Measurements from ENCODE around the gene CNN2. TPM values are rescaled to one million over a fixed set of nuclear protein-coding genes. Genes with fewer than 3 reads are reported as not detected.

The CNN2 gene
- total RNA-seq, 1 experiment from 2014 or later = 87.2 TPM

GRCh38 chr19:1066251-1066747, 39.9 kb downstream of the CNN2 start:
- Histone ChIP-seq H3K27me3 (peaks cover 22% of the 10 kb centered on the region; the same call in 1 of the 2 replicates), H3K36me3 (no peaks in the 10 kb centered on the region), H3K4me1 (peaks cover 12% of the 10 kb centered on the region; the same call in 1 of the 2 replicates), H3K27ac (no peak overlapping the region), H3K9me3 (replicated peaks) (0 out of 2 replicates have a peak, but pooled peaks cover 3% of the 10 kb centered on the region), H3K4me3 (peak overlapping the region; percentile 49; the same call in 1 of the 2 replicates)
- DNase-seq = peak in 1 of 2 experiments; percentile 39

GRCh38 chr19:1066748-1067340, 40.4 kb downstream of the CNN2 start, which contains the start of gene ARHGAP45:
Gene ARHGAP45, plus strand, starts transcription at chr19:1067167. Its CDS starts 239 bp downstream, at chr19:1067406.
- peaks cover 24% of the 10 kb centered on the region; the same call in 1 of the 2 replicates for H3K27me3 ChIP-seq
- 0 out of 2 replicates have a peak, but pooled peaks cover 3% of the 10 kb centered on the region for H3K9me3 ChIP-seq (replicated peaks)
- no peaks in the 10 kb centered on the region for H3K36me3 ChIP-seq
- H3K4me3 ChIP-seq = peak within 1 kb of the TSS; percentile 49
- H3K4me1 ChIP-seq = peaks cover 12% of the 10 kb centered on the region; the same call in 1 of the 2 replicates
- no peak for DNase-seq
- H3K27ac ChIP-seq = no peak within 1 kb of the TSS

GRCh38 chr19:1067341-1067957, 41.0 kb downstream of the CNN2 start:
- H3K27me3 ChIP-seq = peaks cover 30% of the 10 kb centered on the region; the same call in 1 of the 2 replicates
- H3K9me3 ChIP-seq (replicated peaks) = 0 out of 2 replicates have a peak, but pooled peaks cover under 1% of the 10 kb centered on the region
- H3K4me3 ChIP-seq = peak overlapping the region; percentile 49

DNA sequence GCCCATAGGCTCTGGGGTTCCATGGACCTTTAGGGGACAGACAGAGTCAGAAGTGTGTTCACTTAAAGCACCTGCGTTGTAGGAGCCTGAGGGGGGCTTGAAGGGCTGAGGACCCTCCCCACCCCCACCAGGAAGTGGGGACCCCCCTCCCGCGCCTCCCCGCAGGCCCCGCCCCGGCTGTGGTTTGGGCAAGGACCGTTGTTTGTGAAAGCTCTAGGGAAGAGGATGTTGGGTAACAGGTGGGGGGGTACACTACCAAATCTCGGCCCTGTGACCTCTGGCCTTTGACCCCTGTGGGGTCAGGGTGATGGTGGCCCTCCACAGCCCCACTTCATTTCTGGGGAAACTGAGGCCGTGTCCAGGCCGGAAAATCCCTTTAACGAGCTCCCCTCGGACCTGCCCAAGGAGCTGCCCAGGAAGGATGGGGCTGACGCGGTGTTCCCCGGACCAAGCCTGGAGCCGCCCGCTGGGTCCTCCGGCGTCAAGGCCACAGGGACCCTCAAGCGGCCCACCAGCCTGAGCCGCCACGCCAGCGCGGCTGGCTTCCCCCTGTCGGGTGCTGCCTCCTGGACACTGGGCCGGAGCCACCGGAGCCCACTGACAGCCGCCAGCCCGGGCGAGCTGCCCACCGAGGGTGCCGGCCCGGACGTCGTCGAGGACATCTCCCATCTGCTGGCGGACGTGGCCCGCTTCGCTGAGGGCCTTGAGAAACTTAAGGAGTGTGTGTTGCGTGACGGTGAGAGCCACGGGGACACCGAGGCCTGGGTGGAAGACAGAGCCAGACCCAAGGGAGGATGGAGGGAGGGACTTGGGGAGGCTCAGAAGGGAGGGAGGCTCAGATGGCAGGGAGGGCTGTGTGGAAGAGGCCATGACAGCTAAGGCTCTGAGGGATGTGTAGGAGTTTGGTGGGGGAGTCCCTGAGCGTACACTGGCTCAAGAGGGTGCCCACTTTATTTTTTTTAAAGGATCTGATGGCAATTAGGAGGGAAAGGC, 41.9 kb downstream of the CNN2 start:
- H3K27ac ChIP-seq = no peak overlapping the region
- DNase-seq = no peak
- no peak overlapping the region for H3K4me3 ChIP-seq
- H3K36me3 ChIP-seq = no peaks in the 10 kb centered on the region
- peaks cover 12% of the 10 kb centered on the region; the same call in 1 of the 2 replicates for H3K4me1 ChIP-seq
- H3K9me3 ChIP-seq (replicated peaks) = no peaks in the 10 kb centered on the region
- peaks cover 34% of the 10 kb centered on the region; the same call in 1 of the 2 replicates for H3K27me3 ChIP-seq

More at GRCh38 chr19:1067341-1067957, 41.0 kb downstream of the CNN2 start:
- Histone ChIP-seq H3K27ac (no peak overlapping the region), H3K4me1 (peaks cover 12% of the 10 kb centered on the region; the same call in 1 of the 2 replicates), H3K36me3 (no peaks in the 10 kb centered on the region)
- DNase-seq = no peak

DNA sequence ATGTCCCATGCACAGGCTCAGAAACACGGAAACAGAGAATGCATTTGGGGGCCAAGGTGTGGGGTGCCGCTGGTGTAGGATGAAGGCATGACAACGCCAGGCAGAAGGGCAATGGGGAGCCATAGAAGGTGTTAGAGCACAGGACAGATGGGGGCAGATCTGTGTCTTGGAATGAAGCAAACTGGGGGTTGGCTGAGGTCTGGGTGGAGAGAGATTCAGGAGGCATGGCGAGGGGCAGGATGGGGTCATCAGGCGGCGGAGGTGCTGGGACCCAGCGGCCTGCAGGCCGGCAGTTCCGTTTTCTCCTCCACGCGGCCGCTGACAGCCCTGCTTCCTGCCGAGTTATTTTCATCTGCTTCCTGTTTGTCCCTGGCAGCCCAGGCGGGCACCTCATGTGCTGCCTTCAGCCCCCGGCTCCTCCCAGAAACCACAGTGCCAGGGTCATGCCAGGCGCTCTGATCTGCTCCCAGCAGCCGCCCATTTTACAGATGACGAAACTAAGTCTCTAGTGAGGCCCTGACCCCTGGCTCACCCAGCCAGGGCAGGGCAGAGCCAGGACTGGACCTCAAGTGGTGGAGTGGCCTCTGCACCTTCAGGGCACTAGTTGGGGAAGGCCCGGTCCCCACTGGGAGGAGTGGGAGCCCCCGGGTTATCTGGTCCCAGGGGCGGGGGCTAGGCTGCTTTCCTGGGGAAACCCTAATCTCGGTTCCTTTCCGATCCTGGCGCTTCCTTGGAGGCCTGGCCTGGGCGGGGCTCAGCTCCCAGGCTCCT, 42.8 kb downstream of the CNN2 start:
- DNase-seq = no peak
- H3K4me3 ChIP-seq = no peak overlapping the region
- H3K27ac ChIP-seq = no peak overlapping the region
- H3K9me3 ChIP-seq (replicated peaks) = no peaks in the 10 kb centered on the region
- H3K4me1 ChIP-seq = peaks cover 13% of the 10 kb centered on the region; the same call in 1 of the 2 replicates
- H3K27me3 ChIP-seq = peaks cover 34% of the 10 kb centered on the region; the same call in 1 of the 2 replicates
- no peaks in the 10 kb centered on the region for H3K36me3 ChIP-seq

DNA sequence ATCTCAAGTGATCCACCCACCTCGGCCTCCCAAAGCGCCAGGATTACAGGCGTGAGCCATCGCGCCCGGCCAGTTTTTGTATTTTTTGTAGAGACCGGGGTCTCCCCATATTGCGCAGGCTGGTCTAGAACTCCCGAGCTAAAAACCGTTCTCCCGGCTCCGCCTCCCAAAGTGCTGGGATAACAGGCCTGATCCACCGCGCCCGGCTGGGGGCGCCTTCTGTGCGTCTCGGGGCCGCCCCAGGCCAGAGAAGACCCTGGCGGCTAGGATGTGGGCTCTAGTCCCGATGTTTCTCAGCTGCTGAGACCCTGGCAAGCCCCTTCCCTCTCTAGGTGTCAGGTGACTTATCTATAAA, 44.1 kb downstream of the CNN2 start:
- Histone ChIP-seq H3K4me1 (peaks cover 15% of the 10 kb centered on the region; the same call in 1 of the 2 replicates), H3K36me3 (no peaks in the 10 kb centered on the region), H3K27me3 (peaks cover 34% of the 10 kb centered on the region; the same call in 1 of the 2 replicates), H3K27ac (no peak overlapping the region), H3K4me3 (no peak overlapping the region), H3K9me3 (replicated peaks) (no peaks in the 10 kb centered on the region)
- no peak for DNase-seq

DNA sequence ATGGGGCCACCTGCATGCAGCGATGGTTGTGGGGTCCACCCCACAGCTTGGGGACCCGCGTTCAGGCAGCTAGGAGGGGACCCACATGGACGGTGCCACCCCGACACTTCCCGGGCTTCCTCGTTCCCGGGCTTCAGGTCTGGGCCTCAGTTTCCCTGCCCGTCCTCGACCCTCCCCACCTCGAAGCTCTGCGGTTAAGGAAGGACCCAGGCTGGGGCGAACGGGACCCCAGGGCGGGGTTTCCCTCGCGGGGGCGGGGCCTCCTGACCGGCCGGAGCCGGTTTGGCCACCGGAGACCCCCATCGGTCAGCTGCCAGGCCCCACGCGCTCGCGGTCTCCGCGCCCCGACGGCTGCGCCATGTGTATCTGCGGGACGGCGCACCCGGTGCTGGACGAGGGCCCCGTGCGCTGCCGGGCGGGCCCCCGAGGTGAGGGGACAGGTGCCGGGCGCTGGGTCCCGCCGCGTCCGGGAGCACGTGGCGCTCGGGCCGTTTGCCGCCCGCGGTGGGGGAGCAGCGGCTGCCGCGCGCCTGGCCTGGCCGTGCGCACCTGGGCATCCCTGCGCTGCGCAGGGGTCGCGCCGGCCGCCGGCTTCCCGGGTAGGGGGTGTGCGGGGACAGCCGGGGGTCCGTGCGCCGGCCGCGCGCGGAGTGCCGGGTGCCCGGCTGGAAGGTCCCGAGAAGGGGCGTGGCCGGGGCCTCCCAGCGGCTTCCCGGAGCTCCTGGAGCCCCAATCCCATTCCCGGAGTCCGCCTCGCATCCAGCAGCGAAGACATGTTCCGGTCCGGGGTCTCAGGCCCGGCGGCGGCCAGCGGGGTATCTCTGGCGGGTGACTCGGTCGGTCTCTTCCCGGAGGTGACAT, 44.8 kb downstream of the CNN2 start:
- H3K27me3 ChIP-seq = peaks cover 34% of the 10 kb centered on the region; the same call in 1 of the 2 replicates
- no peaks in the 10 kb centered on the region for H3K9me3 ChIP-seq (replicated peaks)
- no peak overlapping the region for H3K27ac ChIP-seq
- H3K4me3 ChIP-seq = peak overlapping the region; percentile 24
- H3K4me1 ChIP-seq = peaks cover 10% of the 10 kb centered on the region; the same call in 1 of the 2 replicates
- H3K36me3 ChIP-seq = no peaks in the 10 kb centered on the region
- peak in 1 of 2 experiments; percentile 39 for DNase-seq

DNA sequence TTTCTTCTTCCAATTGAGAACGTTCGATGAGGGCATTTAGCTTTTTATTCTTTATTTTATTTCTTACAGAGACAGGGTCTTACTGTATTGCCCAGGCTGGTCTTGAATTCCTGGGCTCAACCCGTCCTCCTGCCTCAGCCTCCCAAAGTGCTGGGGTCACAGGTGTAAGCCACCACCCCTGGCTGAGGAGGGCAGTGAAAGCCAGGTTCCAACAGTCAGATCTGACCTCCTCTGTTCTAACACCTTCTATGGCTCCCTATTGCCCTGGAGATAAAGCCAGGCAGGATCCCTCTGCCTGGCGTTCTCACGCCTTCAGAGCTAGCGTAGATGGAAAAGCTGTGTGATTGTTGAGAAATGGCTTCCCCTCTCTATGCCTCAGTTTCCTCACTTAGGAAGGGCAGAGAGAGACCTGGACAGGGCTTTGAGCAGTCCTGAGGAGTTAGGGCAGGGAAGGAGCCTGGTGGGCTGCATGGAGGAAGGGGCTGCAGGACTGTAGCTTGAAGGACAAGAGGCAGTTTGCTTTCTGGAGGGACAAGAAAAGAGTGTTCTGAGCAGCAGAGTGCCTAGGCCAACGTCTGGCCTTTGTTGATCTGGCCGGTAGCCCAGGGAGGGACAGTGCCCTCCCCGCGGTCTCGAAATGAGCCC, 46.1 kb downstream of the CNN2 start:
- peaks cover 31% of the 10 kb centered on the region; the same call in 1 of the 2 replicates for H3K27me3 ChIP-seq
- H3K36me3 ChIP-seq = no peaks in the 10 kb centered on the region
- no peak overlapping the region for H3K4me3 ChIP-seq
- no peak for DNase-seq
- no peak overlapping the region for H3K27ac ChIP-seq
- H3K9me3 ChIP-seq (replicated peaks) = no peaks in the 10 kb centered on the region
- H3K4me1 ChIP-seq = 0 out of 2 replicates have a peak, but pooled peaks cover 4% of the 10 kb centered on the region

DNA sequence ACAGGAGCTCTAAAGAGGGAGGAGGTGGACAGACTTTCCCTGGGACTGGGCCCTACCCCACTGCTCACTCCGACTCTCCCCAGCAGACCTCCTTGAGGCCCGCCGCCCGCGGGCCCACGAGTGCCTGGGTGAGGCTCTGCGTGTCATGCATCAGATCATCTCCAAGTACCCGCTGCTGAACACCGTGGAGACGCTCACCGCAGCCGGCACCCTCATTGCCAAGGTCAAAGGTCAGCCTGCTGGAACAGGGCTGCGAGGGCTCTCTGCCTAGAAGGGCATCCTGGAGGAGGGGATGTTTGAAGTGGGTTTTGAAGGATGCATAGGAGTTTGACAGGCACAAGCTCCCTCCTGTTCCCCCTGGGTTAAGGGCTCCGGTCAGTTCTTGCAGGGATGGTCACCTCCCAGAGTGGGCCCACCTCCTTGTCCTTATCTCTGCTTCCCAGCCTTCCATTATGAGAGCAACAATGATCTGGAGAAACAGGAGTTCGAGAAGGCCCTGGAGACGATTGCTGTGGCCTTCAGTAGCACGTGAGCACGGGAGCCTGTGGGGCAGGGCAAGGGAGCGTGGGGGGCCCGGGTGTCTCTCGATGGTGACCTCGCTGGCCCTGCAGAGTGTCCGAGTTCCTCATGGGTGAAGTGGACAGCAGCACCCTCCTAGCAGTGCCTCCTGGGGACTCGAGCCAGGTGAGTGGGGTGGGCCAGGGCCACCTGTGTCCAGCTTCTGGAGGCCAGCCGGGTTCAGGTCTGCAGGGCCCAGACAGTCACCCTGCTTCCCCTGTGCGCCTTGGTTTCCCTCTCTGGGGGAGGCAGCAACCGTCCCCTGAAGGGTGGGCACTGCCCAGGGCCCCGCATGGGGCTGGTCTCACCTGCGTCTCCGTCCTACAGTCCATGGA, 46.9 kb downstream of the CNN2 start:
- no peaks in the 10 kb centered on the region for H3K36me3 ChIP-seq
- H3K27me3 ChIP-seq = peaks cover 29% of the 10 kb centered on the region; the same call in 1 of the 2 replicates
- H3K9me3 ChIP-seq (replicated peaks) = no peaks in the 10 kb centered on the region
- no peak for DNase-seq
- 0 out of 2 replicates have a peak, but pooled peaks cover 4% of the 10 kb centered on the region for H3K4me1 ChIP-seq
- no peak overlapping the region for H3K27ac ChIP-seq
- H3K4me3 ChIP-seq = no peak overlapping the region

GRCh38 chr19:1073956-1074517, 47.6 kb downstream of the CNN2 start:
- H3K9me3 ChIP-seq (replicated peaks) = no peaks in the 10 kb centered on the region
- H3K4me1 ChIP-seq = 0 out of 2 replicates have a peak, but pooled peaks cover 4% of the 10 kb centered on the region
- peaks cover 21% of the 10 kb centered on the region; the same call in 1 of the 2 replicates for H3K27me3 ChIP-seq
- peak overlapping the region; percentile 67 for H3K4me3 ChIP-seq
- H3K27ac ChIP-seq = no peak overlapping the region
- H3K36me3 ChIP-seq = no peaks in the 10 kb centered on the region
- DNase-seq = no peak

DNA sequence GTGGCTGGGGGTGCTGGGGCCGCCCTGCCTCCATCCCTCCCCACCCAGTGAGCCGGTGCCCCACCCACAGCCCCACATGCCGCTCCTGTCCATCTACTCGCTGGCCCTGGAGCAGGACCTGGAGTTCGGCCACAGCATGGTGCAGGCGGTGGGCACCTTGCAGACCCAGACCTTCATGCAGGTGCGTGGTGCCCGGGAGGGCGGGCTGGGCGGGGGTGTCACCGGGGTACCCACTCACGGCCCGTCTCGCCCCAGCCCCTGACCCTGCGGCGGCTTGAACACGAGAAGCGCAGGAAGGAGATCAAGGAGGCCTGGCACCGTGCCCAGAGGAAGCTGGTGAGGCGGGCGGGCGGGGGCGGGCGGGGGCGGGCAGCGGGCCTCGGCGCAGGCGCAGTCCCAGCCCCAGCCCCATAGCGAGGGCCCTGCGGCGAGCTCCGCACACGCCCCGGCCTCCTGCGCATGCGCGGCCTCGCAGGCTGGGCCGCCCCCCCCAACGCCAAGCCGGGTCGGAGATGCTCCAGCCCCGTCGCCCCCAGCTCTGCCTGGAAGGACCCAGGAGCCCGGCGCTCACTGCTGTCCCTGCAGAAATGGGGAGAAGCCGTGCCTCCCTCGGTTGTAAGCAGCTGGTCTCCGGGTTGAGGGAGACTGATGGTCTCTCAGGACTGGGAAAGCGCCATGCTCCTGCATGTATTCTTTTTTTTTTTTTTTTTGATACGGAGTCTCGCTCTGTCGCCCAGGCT, 48.3 kb downstream of the CNN2 start:
- no peaks in the 10 kb centered on the region for H3K9me3 ChIP-seq (replicated peaks)
- H3K4me3 ChIP-seq = peak overlapping the region; percentile 67
- H3K27me3 ChIP-seq = peaks cover 18% of the 10 kb centered on the region; the same call in 1 of the 2 replicates
- 0 out of 2 replicates have a peak, but pooled peaks cover 4% of the 10 kb centered on the region for H3K4me1 ChIP-seq
- no peaks in the 10 kb centered on the region for H3K36me3 ChIP-seq
- no peak overlapping the region for H3K27ac ChIP-seq
- peak; percentile 91 for DNase-seq

Data from SJCRH30 (cell line).